HG03108 (cell line): ENCODE data around the gene CD300LD.

Experiments used
- ATAC-seq: cut with Tn5 transposase; IDR thresholded peaks from one replicate; pipeline ENCODE4 v1.9.1; 2021; ENCODE audit warnings: moderate library complexity; ENCODE audit not compliant: unreplicated experiment

The CD300LD gene

GRCh38 chr17:74607221-74607620 lies 15.1 kb upstream of the CD300LD start:
- no peak for ATAC-seq

GRCh38 chr17:74606050-74606449 lies 14.0 kb upstream of the CD300LD start:
- no peak for ATAC-seq

- ATAC-seq: no peak
Measured at GRCh38 chr17:74605361-74605760, 13.3 kb upstream of the CD300LD start.

- no peak for ATAC-seq
Measured at GRCh38 chr17:74604761-74605160, 12.7 kb upstream of the CD300LD start.

- ATAC-seq: no peak
Measured at GRCh38 chr17:74604200-74604599, 12.1 kb upstream of the CD300LD start.

GRCh38 chr17:74603746-74604145 lies 11.7 kb upstream of the CD300LD start:
- no peak for ATAC-seq

GRCh38 chr17:74603037-74603635 lies 11.1 kb upstream of the CD300LD start:
- no peak for ATAC-seq

GRCh38 chr17:74601944-74602572 lies 10.0 kb upstream of the CD300LD start:
- no peak for ATAC-seq

- no peak for ATAC-seq
Measured at GRCh38 chr17:74599448-74599939, 7.4 kb upstream of the CD300LD start.

- no peak for ATAC-seq
Measured at GRCh38 chr17:74599023-74599399, 6.9 kb upstream of the CD300LD start.

- ATAC-seq: no peak
Measured at GRCh38 chr17:74598346-74599022, 6.4 kb upstream of the CD300LD start.

GRCh38 chr17:74597069-74597790 lies 5.1 kb upstream of the CD300LD start:
- no peak for ATAC-seq

- ATAC-seq: no peak
Measured at GRCh38 chr17:74595037-74595750, 3.1 kb upstream of the CD300LD start.

GRCh38 chr17:74591503-74591902 lies 580 bp downstream of the CD300LD start:
- no peak for ATAC-seq

GRCh38 chr17:74585711-74586110 lies 6.4 kb downstream of the CD300LD start:
- ATAC-seq: no peak

- no peak for ATAC-seq
Measured at GRCh38 chr17:74584292-74585060, 7.6 kb downstream of the CD300LD start.

- ATAC-seq: no peak
Measured at GRCh38 chr17:74582633-74583032, 9.4 kb downstream of the CD300LD start.

- no peak for ATAC-seq
Measured at GRCh38 chr17:74579900-74580299, 12.2 kb downstream of the CD300LD start.

GRCh38 chr17:74578979-74579378 lies 13.1 kb downstream of the CD300LD start:
- no peak for ATAC-seq

GRCh38 chr17:74574489-74575142 lies 17.5 kb downstream of the CD300LD start:
- ATAC-seq: no peak
